GM19468 (cell line): ENCODE data around the gene LARP4B.
"Not testable (repeated sequence)": the region's sequence is repeated elsewhere in the genome, so short reads cannot be mapped to it uniquely, and the experiment has no call there.

Source experiments
- ATAC-seq: cut with Tn5 transposase; IDR thresholded peaks from one replicate; pipeline ENCODE4 v1.9.1; 2021; ENCODE audit warnings: mild to moderate bottlenecking, moderate library complexity, moderate number of reproducible peaks; ENCODE audit not compliant: unreplicated experiment; ENCODE audit errors: extremely low read depth

The LARP4B gene

DNA sequence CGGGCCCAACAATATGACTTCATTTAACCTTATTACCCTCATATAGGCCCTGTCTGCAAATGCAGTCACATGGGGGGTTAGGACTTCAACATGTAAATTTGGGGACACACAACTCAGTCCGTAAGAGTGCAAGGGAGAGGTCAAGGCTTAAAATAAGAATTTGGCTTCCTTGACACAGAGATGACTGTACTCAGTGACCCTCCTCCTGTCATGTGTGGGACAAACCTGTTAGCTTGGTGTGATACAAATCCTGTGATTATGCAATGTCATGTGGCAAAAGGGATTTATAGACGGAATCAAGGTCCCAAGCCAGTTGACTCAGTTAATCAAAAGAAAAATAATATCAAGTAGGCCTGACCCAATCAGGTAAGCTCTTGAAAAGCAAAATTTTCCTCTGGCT lies 30.8 kb upstream of the LARP4B start:
- ATAC-seq, result no peak

DNA sequence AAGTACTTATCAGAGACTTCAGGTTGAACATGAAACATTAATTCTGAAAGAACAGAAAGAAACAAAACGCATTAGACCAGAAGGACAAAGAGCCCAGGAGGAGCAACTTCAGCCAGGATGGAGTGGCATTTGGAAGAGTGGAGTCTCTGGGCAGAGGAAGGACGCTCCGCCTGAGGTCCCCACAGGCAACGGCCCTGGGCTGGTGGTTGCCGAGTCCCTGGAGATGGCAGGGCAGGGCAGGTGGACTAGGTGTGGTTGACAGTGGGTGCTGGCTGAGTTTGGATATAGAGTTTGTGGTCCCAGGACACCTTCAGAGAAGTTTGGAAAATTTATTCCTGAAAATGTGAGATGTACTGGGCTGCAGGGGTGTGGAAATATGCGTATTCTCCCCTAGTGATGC lies 27.4 kb upstream of the LARP4B start:
- no peak for ATAC-seq

DNA sequence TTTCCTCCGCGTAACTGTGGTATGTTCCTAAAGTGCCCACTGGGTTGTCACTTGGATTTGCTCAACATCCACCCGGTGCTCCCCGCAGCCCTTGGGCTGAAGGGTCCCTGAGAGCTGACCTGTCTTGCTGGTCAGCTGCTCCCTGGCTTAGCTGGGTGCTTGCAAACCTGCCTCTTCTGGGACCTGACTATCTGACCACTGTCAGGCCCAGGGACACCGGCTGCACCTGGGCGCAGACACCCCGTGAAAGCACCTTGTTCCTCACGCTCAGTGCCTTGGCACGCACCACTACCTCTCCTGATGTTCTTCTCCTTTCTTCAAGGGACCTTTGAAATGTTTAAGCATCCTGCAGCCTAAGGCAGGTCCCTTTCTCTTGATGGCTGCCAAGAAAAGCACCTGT lies 26.6 kb upstream of the LARP4B start:
- no peak for ATAC-seq

DNA sequence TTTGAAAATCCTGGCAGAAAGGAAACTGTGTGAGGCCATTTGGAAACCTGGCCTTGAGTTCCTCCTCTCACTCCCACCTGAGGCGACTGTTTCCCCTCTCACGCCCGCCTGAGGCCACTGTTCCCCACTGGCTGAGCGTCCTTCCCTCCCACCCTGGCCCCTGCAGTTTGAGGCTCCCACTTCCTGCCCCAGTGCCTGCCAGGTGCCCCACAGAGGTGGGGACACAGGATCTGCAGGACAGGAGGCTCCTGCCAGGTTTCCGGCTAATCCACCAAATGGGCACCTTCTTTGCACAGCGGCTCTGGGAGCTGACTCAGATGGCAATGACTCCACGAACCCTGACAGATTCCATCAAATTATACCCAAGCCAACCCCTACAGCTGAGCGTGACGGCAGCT lies 24.3 kb upstream of the LARP4B start:
- no peak for ATAC-seq

DNA sequence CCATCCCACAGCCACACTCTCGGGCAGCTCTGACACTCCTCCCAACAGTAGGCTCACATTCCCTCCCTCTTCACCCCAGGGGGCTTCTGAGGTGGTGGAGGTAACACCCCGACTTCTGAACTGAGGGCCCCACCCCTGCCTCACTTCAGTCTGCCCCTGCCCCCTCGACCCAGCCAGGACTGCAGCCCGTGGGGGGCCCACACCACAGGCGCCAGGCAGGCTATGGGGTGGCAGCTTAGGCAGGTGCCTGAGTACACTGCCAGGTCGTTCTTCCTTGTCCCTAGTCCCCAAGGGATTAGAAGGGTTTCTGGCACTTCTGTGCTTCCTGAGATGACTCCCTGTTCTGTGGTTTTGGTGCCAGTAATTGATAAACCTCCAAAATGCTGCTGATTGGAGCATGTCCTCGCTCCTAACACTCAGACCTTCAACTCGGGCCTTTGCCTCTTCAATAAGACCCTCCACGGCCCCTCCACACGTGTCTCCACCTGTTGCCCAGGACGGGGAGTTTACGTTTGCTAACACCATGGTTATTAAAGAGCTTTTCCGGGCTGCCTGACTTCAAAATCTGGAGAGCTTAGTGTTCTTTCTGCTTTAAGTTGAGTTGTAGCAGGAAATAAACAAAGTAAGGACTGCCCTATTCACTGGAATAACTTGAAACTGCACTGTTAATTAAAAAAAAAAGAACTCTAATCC lies 23.8 kb upstream of the LARP4B start:
- no peak for ATAC-seq

DNA sequence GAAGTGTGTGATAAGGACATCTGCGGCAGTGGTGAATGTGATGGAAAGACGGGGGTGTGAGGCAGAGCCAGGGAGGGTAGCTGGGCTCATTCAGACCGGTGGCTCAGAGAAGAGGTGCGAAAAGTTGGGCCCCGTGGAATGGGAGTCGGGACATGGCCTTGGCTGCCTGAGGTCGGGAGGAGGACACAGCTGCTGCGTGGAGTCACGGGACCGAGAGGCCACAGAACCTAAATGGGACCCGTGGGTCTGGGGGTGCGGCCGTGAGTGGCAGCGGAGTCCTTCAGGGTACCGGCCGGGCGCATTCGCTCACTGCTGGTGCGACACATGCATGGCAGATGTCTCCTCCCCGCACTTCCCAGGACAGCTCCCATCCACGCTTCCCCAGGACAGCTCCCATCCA lies 22.9 kb upstream of the LARP4B start:
- no peak for ATAC-seq

DNA sequence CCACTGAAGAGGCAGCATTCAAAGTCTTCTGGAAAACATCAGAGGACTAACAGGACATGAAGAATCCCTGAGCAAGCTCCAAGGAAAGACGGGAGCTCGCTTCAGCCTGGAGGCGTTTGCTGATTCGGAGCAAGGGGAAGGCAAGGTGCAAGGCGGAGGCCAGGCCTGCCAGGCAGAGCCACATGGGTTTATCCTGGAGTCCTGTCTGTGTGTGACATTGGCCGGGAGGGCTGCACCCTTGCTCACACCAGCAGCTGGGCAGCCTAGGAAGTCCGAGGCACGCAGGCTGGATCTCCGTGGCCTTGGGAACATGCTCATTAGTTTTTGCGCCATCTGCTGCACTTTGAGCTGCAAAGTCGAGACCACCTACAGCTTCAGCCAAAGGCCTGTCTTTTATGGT lies 22.3 kb upstream of the LARP4B start:
- ATAC-seq, result no peak

DNA sequence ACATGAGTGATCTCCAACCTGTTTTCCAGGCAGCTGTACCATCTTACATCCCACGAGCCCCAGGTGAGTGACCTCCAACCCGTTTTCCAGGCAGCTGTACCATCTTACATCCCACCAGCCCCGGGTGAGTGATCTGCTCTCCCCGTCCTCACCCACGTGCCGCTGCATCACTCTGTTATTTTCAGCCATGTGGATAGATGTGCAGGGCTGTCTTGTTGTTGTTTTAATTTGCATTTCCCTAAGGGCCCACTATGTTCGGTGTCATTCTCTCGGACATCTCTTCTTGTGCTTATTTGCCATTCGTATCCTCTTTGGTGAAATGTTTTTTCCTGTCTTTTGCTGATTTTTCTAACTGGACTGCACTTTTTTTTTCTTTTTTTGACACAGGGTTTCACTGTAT lies 17.9 kb upstream of the LARP4B start:
- no peak for ATAC-seq

DNA sequence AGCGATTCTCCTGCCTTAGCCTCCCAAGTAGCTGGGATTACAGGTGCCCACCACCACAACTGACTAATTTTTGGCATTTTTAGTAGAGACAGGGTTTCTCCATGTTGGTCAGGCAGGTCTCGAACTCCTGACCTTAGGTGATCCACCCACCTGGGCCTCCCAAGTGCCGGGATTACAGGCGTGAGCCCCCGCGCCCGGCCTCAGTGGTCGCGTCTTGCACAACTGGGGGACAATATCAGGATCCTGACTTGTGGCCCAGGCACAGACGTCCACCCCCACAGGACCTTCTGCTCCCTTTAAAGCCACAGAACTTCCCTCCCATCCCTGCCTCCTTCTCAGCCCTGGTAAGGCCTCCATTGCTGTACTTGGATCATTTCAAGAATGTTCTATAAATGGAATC lies 16.8 kb upstream of the LARP4B start:
- ATAC-seq, result no peak

DNA sequence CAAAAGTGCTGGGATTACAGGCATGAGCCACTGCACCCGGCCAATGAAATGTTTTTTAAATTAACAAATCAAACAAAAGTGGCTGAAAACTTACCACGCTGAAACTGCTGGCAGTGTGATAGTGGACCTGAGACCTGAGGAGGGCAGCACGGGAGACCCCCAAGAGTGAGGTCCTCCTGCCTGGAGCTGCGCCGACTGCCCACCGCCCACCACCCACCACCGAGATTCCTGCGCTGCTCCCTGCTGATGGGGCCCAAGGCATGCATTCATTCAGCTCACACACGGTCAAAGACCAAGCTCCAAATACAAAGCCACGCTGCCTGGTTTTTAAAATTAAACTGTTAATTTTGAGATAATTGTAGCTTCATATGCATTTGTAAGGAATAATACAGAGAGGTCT lies 16.4 kb upstream of the LARP4B start:
- ATAC-seq, result no peak

DNA sequence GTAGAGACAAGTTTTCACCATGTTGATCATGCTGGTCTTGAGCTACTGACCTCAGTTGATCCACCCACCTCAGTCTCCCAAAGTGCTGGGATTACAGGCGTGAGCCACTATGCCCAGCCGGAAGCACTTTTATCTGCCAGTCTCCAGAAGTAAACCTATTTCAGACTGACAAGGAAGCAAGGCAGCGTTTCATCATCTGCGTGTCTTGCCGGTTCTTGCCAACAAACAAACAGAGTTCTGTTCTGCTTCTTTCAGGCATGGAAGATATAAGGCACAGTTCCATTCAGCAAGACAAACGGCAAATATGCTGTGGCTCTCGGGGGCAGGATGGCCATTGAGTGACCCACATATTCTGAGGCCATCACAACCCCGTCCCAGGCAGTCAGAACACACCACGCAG lies 15.5 kb upstream of the LARP4B start:
- ATAC-seq, result no peak

DNA sequence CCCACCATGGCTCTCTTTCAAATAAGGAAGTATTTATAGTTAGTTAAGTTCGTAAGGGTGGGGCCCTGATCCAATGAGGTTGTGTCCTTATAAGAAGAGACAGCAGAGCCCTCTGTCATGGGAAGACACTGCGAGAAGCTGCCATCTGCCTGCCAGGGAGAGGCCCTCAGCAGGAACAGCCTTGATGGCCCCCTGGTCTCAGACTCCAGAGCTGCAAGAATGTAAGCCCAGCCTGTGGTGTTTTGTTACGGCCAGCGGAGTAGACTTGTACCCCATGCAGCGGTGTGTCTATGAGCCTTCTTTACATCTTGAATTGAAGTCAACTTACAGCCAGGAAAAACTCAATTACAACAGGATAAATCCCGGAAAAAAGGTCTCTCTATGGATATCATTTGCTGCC lies 14.3 kb upstream of the LARP4B start:
- ATAC-seq, result no peak

DNA sequence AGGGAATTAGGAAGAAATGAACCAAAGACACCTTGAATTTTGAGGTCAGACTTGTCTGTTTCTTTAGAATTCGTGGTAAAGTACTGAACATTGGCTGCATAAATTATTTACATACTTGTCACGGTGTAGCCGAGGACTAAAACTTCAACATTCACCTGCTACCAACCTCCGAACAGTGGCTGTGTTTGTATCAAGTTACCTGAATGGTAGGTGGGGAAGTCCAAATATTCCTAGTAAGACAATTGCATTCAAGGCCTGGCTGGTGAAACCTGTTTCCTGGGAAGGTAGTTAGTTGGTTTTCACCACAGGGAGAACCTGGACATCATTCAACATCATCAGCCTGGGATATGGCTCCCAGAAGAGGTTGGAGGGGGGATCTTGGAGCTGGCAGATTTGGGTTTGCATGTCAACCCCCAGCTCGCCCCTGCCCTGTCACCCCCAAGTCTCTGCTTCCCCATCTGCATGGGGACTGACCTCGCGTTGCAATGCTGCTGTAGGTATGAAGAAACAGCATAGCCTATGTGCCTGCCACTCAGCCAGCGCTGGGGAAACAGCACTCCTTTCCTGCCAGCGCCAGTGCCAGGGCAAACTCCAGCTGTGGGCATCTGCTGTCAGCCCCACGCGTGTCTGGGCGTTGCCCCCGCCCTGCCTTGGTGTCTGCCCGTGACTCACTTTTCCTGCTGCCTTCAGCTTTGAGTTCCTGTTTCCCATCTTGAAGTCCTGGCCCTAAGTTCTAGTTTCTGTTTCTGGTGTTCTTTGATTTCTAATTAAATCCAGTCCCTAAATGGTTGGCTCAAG lies 12.7 kb upstream of the LARP4B start:
- no peak for ATAC-seq

DNA sequence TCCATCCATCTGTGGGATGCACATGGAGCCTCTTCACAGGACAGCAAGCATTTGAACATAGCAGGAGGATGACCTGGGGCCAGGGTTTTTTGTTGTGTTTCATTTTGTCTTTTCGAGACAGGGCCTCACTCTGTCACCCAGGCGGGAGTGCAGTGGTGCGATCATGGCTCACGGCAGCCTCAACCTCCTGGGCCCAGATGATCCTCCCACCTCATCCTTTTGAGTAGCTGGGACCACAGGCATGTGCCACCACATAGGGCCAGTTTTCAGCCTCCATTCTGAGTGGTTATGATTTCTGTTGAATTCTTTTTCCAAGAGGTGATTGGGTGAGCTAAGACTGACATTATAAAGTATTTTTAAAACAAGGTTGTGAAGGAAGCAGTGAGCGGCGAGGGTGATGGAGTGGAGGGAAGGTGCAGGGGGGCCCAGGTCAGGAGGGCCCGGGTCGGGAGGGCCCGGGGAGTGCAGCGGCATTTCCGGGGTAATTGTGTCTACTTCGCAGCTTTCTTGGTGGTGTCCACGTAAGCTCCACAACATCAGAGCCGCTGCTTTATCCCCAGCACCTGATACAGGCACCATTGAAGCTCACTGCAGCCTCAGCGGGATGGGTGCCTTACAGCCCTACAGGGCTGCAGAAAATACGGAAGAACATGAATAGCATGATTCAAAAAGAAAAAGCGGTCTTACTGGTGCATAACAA lies 12.0 kb upstream of the LARP4B start:
- no peak for ATAC-seq

DNA sequence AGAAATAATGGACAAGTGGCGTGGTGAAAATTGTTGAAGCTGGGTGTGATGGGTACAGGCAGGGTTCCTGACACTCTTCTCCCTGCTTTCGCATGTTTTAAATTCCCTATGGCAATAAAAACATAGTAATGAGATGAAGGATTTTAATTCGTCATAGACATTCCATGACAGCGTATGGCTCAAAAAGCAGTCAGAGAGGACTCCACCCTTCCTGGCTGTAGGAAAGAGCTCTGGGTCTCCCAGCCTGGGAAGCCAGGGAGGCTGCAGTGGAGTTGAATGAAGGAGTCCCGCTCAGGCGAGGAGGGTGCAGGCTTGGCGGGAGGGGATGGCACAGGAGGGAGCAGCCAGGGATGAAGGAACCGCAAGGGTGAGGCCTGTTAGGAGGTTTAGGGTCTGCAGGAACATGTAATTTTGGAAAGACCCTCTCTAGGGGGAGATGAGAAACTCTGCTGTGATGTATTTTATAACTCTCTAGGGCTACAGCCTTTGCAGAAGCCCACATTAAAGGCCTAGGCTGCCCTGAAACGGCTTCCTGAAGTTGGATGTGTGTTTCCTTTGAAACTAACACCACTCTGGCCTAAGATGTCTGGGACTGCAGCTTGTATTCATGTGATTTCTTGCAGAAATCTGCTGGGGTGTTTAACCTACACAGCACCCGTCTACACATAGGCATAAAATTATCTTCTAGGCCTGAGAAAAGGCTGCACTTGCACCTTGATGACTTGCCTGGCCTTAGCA lies 7.6 kb upstream of the LARP4B start:
- no peak for ATAC-seq

DNA sequence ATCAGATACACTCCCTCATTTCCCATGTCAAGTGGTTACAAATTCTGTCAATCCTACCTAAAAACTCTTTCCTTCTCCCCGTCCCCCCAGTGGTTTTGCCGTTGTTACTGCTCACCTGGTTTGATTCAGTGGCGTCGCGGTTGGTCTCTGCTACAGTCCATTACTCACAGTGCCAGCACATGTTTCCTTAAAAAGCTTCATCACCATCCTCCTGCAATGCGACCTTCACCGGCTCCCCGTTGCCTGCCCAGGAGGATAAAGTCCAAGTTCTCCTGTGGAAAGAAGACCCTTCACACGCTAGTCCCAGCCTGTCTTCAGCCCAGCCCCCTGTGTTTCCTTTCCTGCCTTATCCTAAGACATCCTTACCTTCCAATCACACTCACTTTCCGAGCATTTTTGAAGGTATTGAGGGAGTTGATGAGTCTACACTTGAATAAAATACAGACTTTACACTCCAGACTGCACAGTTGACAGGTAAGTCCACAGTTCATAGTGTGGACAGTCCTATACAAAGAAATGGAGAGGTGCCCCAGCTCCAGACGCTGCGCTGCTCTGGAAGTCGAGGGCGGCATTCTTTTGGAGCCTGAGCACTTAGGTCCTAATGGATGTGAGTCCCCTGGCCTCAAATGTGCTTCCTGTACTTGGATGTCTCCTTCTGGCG lies 3.4 kb upstream of the LARP4B start:
- no peak for ATAC-seq

DNA sequence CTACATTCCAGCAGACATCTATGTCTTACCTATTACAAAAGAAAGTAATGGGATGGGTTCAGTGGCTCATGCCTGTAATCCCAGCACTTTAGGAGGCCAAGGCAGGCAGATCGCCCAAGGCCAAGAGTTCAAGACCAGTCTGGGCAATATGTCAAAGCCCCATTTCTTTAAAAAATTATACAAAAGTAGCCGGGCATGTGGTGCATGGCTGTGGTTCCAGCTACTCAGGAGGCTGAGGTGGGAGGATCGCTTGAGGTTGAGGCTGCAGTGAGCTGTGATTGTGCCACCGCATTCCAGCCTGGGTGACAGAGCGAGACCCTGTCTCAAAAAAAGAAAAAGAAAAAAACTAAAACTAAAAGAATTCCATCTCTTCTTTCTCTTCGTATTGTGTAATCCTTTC lies 2.7 kb upstream of the LARP4B start:
- ATAC-seq, result not testable (repeated sequence)

DNA sequence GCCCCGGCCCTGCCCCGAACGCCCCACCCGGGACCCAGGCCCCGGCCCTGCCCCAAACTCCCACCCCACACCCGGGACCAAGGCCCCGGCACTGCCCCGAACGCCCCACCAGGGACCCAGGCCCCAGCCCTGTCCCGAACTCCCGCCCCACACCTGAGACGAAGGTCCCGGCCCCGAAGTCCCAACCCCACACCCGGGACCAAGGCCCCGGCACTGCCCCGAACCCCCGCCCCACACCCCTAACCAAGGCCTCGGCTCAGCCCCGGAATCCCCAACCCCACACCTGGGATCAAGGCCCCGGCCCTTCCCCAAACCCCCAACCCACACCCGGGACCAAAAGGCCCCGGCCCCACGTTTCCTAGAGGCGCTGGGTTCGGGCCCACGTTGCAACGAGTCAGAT lies 1.1 kb upstream of the LARP4B start:
- no peak for ATAC-seq

DNA sequence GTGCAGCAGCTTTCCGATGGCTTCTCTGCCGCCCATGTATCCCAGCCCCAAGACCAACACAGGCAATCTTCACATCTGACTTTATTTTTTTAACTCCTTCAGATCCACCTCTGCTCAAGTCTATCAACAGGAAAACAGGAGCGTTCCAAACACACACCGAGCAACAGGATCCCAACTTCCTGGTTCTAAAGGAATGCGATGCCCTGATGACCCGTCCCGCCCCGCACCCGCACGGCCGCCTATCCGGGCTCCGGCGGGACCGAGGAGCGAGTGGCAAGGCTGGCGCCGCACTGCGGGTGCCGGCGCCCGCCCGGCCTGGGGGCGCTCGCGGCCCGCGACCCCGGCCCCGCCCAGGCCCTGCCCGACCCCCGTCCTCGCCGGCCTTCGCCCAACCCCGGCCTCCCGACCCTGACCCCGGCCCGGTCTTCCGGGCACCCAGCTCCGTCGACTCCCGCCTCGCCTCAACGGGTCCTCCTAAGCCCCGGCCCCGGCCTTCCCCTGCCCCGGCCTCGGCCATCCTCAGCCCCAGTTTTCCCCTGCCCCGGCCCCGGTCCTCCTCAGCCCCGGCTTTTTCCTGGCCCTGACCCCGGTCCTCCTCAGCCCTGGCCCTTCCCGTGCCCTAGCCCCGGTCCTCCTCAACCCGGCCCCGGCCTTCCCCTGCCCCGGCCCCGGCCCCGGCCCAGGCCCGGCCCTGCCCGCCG lies 730 bp downstream of the LARP4B start:
- no peak for ATAC-seq
